ENCODE measurements around the gene ZFPM1.

ZFPM1 gene

GRCh38 chr16:88453217-88453531 lies at the start of gene ZFPM1:
Gene ZFPM1 (plus strand): TSS chr16:88453280. CDS start chr16:88453639, 359 bp downstream.
- no peak for DNase-seq

GRCh38 chr16:88403794-88404581 lies 49.1 kb upstream of the ZFPM1 start:
- DNase-seq: no peak

GRCh38 chr16:88404769-88405168 lies 48.3 kb upstream of the ZFPM1 start:
- no peak for DNase-seq

DNA sequence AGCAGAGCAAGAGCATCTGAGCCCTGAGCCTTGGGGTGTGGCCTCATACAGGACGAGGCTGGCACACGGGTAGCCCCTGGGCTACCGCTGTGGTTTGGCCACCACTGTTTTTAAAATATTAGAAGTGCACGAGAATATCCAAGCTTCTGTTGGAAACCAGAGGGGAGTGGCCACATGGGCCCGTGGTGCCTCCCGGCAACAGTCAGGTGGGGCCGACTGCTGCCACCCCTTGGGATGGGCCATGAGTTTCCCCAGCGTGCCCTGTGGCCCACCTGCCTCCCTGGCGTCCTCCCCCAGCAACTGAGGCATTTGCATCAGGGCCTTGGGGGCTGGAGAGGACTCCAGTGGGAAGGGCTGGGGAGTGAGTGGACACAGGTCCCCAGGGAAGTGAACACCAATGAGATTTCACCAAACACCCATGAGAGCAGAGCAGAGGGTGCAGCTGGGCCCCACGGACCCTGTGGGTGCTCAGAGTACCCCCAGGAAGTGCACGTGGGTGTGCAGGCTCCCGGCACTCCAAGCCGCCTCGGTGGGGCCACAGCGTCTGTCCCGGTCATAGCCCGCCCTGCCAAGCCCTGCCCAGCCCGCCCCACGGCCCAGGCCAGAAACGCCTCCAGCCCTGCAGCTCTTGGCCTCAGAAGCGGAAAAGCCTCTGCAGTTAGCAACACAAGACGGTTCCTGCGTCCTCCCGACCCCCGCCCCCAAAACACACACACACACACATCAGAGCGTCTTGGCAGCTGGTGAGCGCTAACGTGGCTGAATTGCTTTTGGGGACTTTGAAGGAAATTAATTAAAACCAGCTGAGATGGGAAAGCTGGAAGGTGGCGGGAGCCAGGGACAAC lies 47.6 kb upstream of the ZFPM1 start:
- no peak for DNase-seq

DNA sequence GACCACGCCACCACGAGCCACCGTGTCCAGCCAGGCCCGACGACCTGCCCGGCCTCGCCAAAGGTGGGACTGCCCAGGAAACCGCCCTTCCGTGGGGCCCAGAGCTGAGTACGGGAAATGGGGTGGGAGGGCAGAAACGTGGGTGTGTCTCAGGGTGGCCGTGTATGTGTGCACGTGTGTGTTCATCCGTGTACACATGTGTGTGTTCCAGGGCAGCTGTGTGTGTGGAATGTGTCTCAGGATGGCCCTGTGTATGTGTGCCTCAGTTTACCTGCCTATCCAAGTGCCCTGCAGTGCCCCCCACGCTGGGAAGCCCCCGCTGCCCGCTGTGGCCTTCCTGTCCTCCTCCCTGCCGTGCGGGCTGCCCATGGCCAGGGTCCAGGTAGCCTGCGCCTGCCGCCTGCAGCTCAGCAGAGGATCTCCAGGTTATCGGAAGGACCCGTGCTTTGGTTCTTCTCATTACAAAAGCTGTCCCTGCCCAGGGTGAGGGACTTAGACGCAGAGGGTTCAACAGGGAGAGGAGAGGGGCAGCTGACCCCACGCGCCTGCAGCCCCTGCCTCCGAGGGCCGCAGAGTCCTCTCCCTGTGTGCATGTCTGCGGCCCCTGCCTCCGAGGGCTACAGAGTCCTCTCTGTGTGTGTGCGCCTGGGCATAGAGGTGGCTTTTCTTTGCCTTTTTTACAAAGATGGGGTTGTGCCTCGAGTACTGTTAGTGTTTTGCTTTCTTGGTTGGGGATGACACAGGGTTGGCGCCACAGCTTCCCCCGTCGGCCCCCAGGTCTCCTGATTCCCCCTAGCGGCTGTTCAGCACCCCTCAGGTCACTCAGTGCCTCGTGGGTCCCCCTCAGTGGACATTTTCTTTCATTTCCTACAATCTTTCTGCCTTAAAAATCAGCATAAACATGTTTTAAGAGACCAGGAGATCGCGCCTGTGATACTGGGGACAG lies 46.7 kb upstream of the ZFPM1 start:
- no peak for DNase-seq

- no peak for DNase-seq
These were observed 46.0 kb upstream of the ZFPM1 start for GRCh38 chr16:88407042-88407420.

DNA sequence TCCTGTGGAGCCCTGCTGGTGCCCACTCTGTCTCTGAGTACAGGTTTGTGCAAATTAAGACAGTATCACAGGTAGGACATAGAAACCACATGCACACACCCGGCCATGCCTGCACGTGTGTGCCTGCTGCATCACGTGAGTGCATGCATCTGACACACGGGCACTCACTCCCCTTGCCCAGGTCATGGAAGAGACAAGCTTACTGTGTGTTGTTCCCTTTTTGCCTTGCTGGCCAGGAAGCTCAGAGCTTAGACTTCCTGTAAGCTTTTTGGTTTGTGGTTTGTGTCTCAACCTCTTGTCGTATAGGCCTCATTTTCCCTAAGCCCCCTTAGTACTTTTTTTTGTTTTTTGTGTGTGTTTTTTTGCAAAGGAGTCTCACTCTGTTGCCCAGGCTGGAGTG lies 45.3 kb upstream of the ZFPM1 start:
- DNase-seq: peak in 1 of 2 donors; percentile 45

- DNase-seq: no peak
These were observed 44.4 kb upstream of the ZFPM1 start for GRCh38 chr16:88408561-88409142.

- DNase-seq: no peak
These were observed 43.6 kb upstream of the ZFPM1 start for GRCh38 chr16:88409296-88410065.

- peak in 1 of 2 donors; percentile 58 for DNase-seq
These were observed 42.6 kb upstream of the ZFPM1 start for GRCh38 chr16:88410297-88410968.

- no peak for DNase-seq
These were observed 41.0 kb upstream of the ZFPM1 start for GRCh38 chr16:88411951-88412576.

- no peak for DNase-seq
These were observed 40.3 kb upstream of the ZFPM1 start for GRCh38 chr16:88412766-88413165.

GRCh38 chr16:88413231-88413630 lies 39.8 kb upstream of the ZFPM1 start:
- no peak for DNase-seq

DNA sequence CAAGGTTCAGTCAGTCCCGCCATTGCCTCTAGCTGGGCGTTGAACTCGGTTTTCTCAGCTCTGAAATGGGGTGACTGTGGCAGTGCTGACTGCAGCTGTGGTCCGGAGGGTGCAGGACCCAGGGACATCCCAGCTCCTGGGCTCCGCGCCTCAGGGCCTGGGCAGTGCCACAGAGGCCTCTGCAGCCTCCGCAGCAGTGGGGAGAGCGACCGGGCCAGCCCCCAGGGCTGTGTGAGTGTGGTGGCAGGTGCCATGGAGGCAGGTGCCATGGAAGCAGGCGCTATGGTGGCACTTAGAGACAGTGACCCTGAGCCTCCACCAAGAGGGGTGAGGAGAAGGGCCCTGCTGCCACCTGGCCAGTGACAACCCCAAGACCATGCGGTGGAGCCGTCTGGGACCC lies 39.4 kb upstream of the ZFPM1 start:
- no peak for DNase-seq

- DNase-seq: no peak
These were observed 38.3 kb upstream of the ZFPM1 start for GRCh38 chr16:88414521-88415380.

- DNase-seq: no peak
These were observed 37.7 kb upstream of the ZFPM1 start for GRCh38 chr16:88415381-88415705.

DNA sequence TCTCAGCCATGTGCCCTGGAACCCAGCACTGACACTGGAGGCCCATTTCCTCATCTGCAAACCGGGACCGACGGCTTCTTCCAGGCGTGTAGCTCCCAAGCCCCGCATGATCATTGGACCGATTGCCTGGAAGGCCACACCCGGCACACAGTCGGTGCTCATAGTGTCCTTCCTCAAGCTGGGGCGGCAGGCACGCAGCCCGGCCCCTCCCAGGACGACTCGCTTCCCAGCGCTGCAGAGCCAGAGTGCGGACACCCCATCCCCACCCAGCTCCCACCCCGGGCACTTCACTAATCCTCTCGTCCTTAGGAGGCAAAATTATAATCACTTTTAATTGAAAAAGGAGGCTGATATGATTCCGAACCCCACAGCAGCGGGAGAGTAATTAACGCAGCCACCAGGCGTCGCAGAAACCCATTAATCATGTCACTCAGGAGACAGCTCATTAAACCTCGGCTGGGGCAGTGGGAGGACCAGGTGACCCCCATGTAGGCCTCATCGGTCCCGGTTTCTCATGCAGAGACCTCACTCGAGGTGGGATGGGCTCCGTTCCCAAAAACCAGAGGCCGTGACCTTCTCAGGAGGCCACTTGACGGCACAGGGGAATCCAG lies 37.3 kb upstream of the ZFPM1 start:
- no peak for DNase-seq

GRCh38 chr16:88416686-88417085 lies 36.4 kb upstream of the ZFPM1 start:
- DNase-seq: no peak

DNA sequence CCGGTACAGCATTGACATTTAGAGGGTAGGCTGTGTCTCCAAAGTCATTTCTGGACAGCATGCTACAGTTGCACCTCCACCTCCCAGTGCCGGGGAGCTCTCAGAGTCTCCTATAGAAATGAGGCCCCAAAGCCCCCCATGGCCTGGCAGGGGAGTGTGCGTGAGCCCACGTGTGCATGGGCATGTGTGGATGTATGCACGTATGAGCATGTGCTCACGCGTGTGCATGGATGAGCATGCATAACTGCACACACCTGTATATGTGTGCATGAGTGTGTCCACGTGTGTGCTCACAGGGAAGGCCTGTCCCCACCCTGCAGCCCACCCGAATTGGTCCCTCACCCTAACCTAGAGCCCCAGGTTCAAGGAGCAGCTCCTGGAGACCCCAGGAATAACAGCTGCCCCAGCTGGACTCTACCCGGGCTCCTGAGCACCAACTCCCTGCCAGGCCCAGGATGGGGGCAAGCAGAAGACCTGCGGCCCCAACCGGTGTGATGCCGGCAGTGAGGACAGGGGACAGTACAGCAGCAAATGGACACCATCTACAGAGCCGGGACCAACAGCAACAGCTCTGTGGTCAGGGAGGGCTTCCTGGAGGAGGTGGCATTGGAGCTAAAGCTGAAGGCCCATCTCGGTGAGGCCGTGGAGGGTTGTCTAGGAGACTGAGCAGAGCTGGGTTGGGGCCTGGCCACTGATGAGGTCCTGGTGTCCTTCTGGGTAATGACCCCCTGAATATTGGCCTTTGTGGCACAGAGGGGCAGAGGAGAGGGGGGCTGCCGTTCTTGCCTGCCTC lies 35.2 kb upstream of the ZFPM1 start:
- DNase-seq: no peak
